HEK293T (cell line): ENCODE data around the gene SLC31A1.
A peak's percentile ranks its signal among the peaks of the same experiment; 100 is the strongest.

Experiments
- CTCF ChIA-PET: fragments of 350-600 bp; formaldehyde crosslinking; extraction: SDS; loops from one replicate; lab custom pipeline; 2021; ENCODE audit warnings: antibody characterized with exemption, inconsistent platforms; lab: Yijun Ruan, JAX
- POLR2A ChIA-PET: fragments of 350-600 bp; formaldehyde crosslinking; extraction: SDS; loops from one replicate; lab custom pipeline; 2020; ENCODE audit warnings: antibody characterized with exemption, inconsistent platforms; lab: Yijun Ruan, JAX
- DNase-seq: peaks from one replicate; pipeline ENCODE4 v3.0.0; 2012; ENCODE audit warnings: mixed read lengths; ENCODE audit errors: extremely low spot score
- ARNT ChIP-seq: fragments of 450-650 bp; IDR thresholded peaks from 2 replicates; pipeline ENCODE4 v1.6.1; 2017; ENCODE audit warnings: mild to moderate bottlenecking
- BHLHE40 ChIP-seq: fragments of 450-650 bp; IDR thresholded peaks from 2 replicates; pipeline ENCODE4 v1.6.1; 2016; ENCODE audit warnings: mild to moderate bottlenecking, moderate library complexity, borderline replicate concordance
- CTBP1 ChIP-seq: fragments of 450-650 bp; IDR thresholded peaks from 2 replicates; pipeline ENCODE4 v1.6.1; 2016; ENCODE audit warnings: borderline replicate concordance
- ELF4 ChIP-seq: fragments of 450-650 bp; IDR thresholded peaks from 2 replicates; pipeline ENCODE4 v1.6.1; 2017; ENCODE audit warnings: antibody characterized with exemption
- FOXA1 ChIP-seq: fragments of 450-650 bp; IDR thresholded peaks from 2 replicates; pipeline ENCODE4 v1.6.1; 2016; ENCODE audit warnings: mild to moderate bottlenecking
- FOXK2 ChIP-seq: fragments of 450-650 bp; IDR thresholded peaks from 2 replicates; pipeline ENCODE4 v1.6.1; 2016; ENCODE audit warnings: mild to moderate bottlenecking
- FOXM1 ChIP-seq: fragments of 450-650 bp; IDR thresholded peaks from 2 replicates; pipeline ENCODE4 v1.6.1; 2017; ENCODE audit warnings: mild to moderate bottlenecking, borderline replicate concordance
- HDGF ChIP-seq: fragments of 450-650 bp; IDR thresholded peaks from 2 replicates; pipeline ENCODE4 v1.6.1; 2017; ENCODE audit warnings: antibody characterized with exemption, borderline replicate concordance
- L3MBTL2 ChIP-seq: fragments of 450-650 bp; conservative IDR thresholded peaks from 2 replicates; pipeline ENCODE4 v1.6.1; 2016; ENCODE audit warnings: mild to moderate bottlenecking
- LEF1 ChIP-seq: fragments of 450-650 bp; IDR thresholded peaks from 2 replicates; pipeline ENCODE4 v1.6.1; 2017; ENCODE audit warnings: mild to moderate bottlenecking, borderline replicate concordance
- NFRKB ChIP-seq: fragments of 450-650 bp; IDR thresholded peaks from 2 replicates; pipeline ENCODE4 v1.6.1; 2016; ENCODE audit warnings: mild to moderate bottlenecking, moderate library complexity
- SP1 ChIP-seq: fragments of 450-650 bp; IDR thresholded peaks from 2 replicates; pipeline ENCODE4 v1.6.1; 2017
- SUZ12 ChIP-seq: fragments of 450-650 bp; IDR thresholded peaks from 2 replicates; pipeline ENCODE4 v1.6.1; 2016; ENCODE audit warnings: mild to moderate bottlenecking
- TARDBP ChIP-seq: fragments of 450-650 bp; IDR thresholded peaks from 2 replicates; pipeline ENCODE4 v1.6.1; 2016
- ZNF384 ChIP-seq: fragments of 450-650 bp; IDR thresholded peaks from 2 replicates; pipeline ENCODE4 v1.6.1; 2016
- TF ChIP-seq, protein P1 (sequence below): fragments of 450-650 bp; IDR thresholded peaks from 2 replicates; pipeline ENCODE4 v1.6.1; 2016

Gene SLC31A1

DNA sequence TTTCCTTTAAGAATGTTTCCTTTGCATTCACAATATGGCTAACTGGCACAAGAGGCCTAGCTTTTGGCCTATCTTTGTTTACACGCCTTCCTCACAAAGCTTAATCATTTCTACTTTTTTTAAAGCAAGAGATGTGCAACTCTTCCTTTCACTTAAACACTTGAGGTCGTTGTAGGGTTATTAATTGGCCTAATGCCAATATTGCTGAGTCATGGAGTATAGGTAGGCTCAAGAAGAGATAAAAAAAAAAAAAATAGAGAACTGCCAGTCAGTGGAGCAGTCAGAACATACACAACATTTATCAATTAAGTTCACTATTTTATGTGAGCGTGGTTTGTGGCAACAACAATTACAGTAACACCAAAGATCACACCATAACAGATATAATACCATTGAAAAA is 6.2 kb upstream of the SLC31A1 start:
- DNase-seq: no peak
- TF ChIP-seq BHLHE40 (no peak), ELF4 (no peak)
- ChIA-PET CTCF (no interaction called here), POLR2A (no interaction called here)

DNA sequence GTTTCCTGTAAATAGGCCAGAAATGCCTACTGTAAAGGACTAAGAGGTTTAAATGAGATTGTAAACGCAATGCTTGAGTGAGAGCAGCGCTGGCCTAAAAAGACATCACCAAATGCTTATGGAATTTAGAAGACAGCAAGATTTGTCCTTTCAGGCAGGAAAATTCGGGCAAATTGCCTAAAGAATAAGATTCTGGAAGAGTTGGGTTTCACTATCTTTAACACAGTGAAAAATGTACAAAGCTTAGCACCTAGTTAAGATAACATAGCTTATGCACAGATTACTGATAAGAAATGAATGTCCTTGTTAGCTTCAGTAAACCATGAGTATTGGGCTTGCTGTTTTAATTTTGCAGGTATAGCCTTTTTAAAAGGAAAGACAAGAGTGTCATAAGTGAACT is 4.9 kb upstream of the SLC31A1 start:
- DNase-seq: no peak
- TF ChIP-seq FOXM1 (no peak), BHLHE40 (no peak), HDGF (no peak), ZNF384 (no peak), SP1 (no peak), FOXA1 (no peak)
- POLR2A ChIA-PET: no interaction called here

DNA sequence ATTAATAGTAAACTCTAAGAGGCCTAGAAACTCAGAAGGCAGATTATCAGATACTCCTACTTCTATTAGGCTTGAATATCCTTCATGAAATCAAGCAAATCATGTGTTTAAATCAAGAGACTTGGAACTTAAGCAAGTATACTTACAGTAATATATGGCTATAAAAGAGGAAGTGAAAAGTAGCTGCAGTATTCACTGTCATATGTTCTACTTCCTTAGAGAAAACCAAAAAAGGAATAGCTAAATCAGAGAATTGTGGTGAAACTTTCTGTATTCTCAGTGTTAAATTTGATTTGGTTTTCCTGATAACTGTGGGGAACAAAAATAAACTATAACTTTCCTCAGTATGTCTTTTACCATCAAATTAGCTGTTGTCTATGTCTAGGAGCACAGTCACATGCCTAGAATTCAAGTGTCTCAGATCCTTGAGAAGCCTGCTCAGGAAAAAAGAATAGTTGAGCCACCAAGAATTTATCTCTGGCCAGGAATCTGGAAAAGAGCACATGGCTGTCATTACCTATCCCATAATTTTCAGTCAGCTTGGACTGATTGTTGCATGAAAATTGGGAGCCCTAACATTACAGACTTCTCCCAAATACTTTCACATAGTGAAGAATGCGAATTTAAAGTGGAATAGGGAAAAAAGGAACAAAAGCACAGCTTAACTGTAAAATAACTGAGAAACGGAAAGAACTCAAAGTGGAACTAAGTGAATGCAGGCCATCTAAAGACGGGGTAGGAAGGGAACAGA is 2.0 kb upstream of the SLC31A1 start:
- DNase-seq: no peak
- TF ChIP-seq SP1 (no peak), ZNF384 (no peak), FOXA1 (no peak), SUZ12 (no peak), CTBP1 (no peak), LEF1 (no peak)
- CTCF ChIA-PET: no interaction called here
- POLR2A ChIA-PET: interaction anchor here (2.7 kb wide), 1 partner anchor 69 kb away, joined by 18 read pairs; the partner anchor contains the start of gene SLC31A2

More for the DNA sequence above, 4.9 kb upstream of the SLC31A1 start:
- CTCF ChIA-PET: no interaction called here

DNA sequence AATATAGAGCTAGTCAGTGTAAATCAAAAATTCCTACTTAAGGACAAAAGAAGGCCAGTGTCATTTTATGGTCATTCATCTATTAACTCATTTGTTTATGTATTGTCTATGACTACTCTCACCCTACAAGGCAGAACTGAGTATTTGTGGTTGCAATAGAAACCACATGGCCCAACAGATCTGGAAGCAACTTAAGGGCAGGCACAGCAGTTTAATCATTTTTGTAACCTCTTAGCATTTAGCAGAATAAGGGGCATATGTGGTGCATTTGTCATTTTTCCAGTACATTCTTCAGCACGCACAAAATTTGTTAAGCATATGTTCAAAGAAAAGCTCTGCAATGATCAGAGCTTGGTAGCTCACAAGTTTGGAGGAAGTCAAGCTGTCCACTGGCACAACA is 1.4 kb upstream of the SLC31A1 start:
- TF ChIP-seq CTBP1: no peak
- TF ChIP-seq, protein P1, sequence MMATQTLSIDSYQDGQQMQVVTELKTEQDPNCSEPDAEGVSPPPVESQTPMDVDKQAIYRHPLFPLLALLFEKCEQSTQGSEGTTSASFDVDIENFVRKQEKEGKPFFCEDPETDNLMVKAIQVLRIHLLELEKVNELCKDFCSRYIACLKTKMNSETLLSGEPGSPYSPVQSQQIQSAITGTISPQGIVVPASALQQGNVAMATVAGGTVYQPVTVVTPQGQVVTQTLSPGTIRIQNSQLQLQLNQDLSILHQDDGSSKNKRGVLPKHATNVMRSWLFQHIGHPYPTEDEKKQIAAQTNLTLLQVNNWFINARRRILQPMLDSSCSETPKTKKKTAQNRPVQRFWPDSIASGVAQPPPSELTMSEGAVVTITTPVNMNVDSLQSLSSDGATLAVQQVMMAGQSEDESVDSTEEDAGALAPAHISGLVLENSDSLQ: no peak
- TF ChIP-seq ARNT: no peak
- TF ChIP-seq HDGF: no peak
- TF ChIP-seq BHLHE40: no peak
- no peak for TF ChIP-seq TARDBP
- TF ChIP-seq L3MBTL2: no peak
- no peak for TF ChIP-seq FOXK2
- TF ChIP-seq NFRKB: no peak
- TF ChIP-seq FOXM1: no peak
- TF ChIP-seq SUZ12: no peak
- no peak for TF ChIP-seq ELF4
- no peak for TF ChIP-seq FOXA1
- ChIA-PET CTCF (no interaction called here), POLR2A (interaction anchor here (2.7 kb wide), 1 partner anchor 69 kb away, joined by 18 read pairs; the partner anchor contains the start of gene SLC31A2)
- no peak for DNase-seq

DNA sequence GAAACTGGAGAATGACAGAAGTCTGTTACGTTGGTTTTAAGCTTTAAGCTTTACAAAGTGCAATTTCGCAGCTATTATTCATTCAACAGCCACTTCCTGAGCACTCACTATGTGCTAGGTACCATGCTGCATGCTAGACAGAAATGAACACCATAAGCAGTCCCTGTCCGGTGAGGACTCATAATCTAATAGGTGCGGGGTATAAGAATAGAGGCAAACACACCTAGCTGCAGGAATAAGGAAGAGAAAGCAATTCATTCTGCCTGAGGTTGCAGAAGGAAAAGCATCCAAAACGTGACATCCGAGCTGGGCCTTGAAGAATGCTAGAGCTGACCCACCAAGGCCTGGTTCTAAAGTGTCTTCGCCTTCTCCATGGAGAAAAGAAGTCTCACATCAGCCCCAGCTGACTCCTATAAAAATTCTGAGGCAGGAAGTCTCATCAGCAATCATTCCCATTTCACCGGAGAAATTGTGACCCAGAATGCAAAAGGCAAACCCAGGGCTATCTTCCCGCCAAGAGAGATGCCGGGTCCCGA is 809 bp upstream of the SLC31A1 start:
- no peak for TF ChIP-seq BHLHE40
- TF ChIP-seq HDGF: no peak
- no peak for TF ChIP-seq CTBP1
- no peak for TF ChIP-seq ELF4
- TF ChIP-seq FOXA1: no peak
- TF ChIP-seq, protein P1: no peak
- TF ChIP-seq NFRKB: no peak
- TF ChIP-seq L3MBTL2: no peak
- TF ChIP-seq SP1: no peak
- TF ChIP-seq TARDBP: no peak
- ChIA-PET CTCF (no interaction called here), POLR2A (interaction anchor here (0.8 to 2.7 kb wide), 7 partner anchors 17 to 1273 kb away, joined by 3 to 18 read pairs (median 5); partner anchors contain the start of genes C9orf43, CDC26, POLE3 and PRPF4)
- no peak for DNase-seq

DNA sequence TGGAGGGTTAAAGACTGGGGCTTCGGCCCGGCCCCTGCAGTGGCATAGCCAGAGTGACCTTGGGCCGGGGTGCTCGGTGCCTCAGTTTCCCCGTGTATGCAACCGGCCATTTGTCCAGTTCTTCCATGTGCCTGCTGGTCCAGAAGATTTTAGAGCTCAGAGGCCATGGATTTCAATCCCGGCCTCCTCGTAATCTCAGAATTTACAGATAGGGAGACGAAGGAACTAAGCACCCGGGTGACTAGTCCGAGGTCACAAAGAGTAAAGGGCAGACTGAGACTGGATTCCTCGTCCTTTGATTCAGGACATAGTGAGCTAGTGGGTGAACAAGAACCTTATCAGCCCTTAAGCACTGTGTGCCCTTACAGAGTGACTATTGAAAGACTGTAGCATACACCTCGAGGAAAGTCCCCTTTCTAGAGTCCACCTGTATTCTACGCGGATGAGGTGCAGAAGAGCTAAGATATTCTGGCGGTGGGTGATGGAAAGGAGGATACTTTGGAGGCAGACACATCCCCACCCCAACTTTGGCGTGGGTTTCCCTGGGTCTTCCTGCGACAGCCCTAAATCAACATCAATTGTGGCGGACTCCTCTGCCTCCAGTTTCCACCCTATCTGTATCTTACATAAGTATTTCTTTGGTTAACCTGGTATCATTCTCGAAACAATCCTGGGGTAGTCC is 597 bp downstream of the SLC31A1 start:
- peak; percentile 10 for DNase-seq
- ChIA-PET POLR2A (interaction anchor here (0.9 to 2.7 kb wide), 11 partner anchors 11 to 842 kb away, joined by 3 to 18 read pairs (median 5); partner anchors contain the start of genes C9orf43, CDC26, HSDL2 and POLE3), CTCF (interaction anchor here (0.5 to 1.1 kb wide), 2 partner anchors 29 to 53 kb away, joined by 4 to 7 read pairs; partner anchors contain the start of genes CDC26 and PRPF4)
- 0 out of 2 replicates have a peak, but pooled peaks have one; percentile 19 for TF ChIP-seq L3MBTL2
- TF ChIP-seq ELF4: no peak

DNA sequence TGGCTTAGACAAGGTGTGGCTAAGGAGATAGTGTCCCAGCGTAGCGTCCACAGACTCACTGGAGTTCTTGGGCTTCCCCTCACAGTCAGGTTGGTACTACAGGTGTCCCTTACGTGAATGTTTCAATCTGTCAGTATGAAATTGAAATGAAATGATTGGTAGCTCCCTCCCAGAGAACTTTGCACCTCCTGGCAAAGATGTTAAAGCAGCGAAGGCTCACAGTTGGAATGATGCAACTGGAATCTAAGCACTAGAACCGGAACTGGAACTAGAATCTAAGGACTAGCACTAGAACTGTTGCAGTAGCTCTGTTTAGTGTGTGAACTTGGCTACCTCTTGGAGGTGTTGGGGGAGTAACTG is 1.1 kb downstream of the SLC31A1 start:
- no peak for DNase-seq
- ChIA-PET POLR2A (interaction anchor here (2.0 to 2.2 kb wide), 2 partner anchors 17 to 53 kb away, joined by 11 to 13 read pairs; partner anchors contain the start of genes CDC26 and PRPF4), CTCF (interaction anchor here (1.1 kb wide), 1 partner anchor 53 kb away, joined by 4 read pairs; the partner anchor contains the start of genes CDC26 and PRPF4)
- TF ChIP-seq TARDBP (no peak), FOXM1 (no peak), CTBP1 (no peak), ARNT (no peak), NFRKB (no peak), ELF4 (no peak), L3MBTL2 (no peak), FOXA1 (no peak), FOXK2 (no peak), ZNF384 (no peak), LEF1 (no peak)
- TF ChIP-seq, protein P1: no peak
